GM21619 (cell line): Measurements from ENCODE around the gene SMTN.

Experiments
- ATAC-seq: cut with Tn5 transposase; IDR thresholded peaks from one replicate; pipeline ENCODE4 v1.9.1; 2021; ENCODE audit not compliant: unreplicated experiment

The SMTN gene

DNA sequence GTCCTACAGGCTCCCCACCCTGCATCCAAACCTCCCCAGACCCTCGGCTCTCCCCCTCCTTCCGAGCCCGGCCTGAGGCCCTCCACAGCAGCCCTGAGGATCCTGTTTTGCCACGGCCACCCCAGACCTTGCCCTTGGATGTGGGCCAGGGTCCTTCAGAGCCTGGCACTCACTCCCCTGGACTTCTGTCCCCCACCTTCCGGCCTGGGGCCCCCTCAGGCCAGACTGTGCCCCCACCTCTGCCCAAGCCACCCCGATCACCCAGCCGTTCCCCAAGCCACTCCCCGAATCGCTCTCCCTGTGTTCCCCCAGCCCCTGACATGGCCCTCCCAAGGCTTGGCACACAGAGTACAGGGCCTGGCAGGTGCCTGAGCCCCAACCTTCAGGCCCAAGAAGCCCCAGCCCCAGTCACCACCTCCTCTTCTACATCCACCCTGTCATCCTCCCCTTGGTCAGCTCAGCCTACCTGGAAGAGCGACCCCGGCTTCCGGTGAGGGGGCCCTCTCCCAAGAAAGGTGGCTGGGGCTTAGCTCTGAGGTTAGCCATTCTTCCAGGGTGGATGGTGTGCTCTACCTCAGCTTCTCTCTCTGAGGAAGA is 44.5 kb downstream of the SMTN start:
- no peak for ATAC-seq

DNA sequence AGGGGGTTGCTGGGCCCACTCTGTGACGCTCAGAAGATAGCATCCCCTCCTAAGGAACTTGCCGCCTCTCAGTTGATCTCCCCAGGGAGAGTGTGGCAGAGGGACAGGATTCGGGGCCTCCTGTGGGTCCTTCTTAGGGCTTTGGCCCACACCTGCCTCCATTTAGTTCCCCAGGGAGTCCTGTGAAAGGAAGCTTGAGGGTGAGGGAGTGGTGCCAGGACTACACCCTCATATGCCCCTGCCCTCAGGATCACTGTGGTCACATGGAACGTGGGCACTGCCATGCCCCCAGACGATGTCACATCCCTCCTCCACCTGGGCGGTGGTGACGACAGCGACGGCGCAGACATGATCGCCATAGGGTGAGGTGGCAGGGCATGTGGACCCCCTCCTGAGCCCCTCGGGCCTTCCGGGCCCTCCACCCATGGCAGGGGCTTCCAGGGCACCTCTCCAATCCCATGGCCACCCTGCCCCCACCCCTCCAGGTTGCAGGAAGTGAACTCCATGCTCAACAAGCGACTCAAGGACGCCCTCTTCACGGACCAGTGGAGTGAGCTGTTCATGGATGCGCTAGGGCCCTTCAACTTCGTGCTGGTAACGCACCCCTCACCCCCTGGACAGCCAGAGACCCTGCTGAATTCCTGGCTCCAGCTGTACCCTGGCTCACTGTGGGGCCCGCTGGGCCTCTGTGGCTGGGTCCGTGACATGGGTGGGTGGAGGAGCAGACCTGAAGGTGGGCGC is 45.2 kb downstream of the SMTN start:
- ATAC-seq: no peak

DNA sequence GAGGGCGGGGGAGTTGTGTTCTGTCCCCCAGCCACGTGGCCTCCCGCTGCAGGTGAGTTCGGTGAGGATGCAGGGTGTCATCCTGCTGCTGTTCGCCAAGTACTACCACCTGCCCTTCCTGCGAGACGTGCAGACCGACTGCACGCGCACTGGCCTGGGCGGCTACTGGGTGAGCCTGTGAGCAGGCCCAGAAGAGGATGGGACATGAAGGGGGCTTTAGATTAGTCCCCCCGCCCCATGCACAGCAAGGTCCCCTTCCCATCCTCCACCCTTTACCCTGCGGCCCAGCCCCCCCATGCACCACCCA is 45.7 kb downstream of the SMTN start:
- ATAC-seq: no peak

DNA sequence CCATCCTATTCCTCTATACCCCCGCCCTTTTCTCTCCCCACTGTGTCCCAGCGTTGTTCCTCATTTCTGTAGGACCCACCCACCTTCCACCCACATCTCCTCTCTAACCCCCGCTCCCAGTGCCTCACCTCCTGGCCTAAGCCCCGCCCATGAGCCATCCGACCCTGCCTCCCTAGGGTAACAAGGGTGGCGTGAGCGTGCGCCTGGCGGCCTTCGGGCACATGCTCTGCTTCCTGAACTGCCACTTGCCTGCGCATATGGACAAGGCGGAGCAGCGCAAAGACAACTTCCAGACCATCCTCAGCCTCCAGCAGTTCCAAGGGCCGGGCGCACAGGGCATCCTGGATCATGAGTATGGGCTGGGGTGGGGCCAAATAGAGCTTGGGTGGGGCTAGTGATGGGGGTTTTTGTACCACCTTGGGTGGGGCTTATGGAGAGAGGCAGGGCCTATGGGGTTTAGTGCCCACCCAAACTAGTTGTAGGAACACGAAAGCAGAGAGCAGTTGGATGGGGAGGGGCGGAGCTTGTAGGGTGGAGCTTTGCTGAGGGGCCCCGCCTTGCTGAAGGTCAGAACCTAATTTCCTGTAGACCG is 46.2 kb downstream of the SMTN start:
- no peak for ATAC-seq

DNA sequence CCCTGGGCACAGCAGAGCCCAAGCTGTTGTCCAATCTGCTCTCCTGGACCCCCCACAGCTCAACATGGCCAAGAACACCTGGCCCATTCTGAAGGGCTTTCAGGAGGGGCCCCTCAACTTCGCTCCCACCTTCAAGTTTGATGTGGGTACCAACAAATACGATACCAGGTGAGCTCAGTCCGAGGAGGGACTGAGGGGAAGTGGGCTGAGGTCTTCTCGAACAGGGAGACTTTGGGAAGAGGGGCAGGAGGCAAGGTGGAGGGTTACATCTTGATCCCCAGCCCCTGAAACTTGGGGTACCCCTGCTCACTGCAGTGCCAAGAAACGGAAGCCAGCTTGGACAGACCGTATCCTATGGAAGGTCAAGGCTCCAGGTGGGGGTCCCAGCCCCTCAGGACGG is 47.0 kb downstream of the SMTN start:
- ATAC-seq: no peak

DNA sequence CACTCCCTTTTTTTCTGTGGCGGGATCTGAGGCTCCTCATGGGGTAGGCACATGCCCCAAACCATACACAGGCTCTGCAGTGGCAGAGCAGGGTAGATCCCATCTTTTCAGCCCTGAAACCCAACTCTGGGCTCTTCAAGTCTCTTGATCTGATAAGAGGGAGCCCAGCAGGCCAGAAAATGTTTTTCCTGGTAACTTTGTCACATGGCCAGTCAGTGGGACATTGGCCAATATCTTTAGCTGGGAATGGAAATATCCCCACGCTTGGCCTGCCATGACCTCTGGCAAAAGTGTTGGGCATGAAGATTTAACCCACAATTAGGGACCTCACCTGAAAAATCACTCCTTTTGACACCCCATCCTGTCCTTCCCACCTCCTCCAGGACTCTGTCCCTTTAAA is 49.8 kb downstream of the SMTN start:
- ATAC-seq: no peak

DNA sequence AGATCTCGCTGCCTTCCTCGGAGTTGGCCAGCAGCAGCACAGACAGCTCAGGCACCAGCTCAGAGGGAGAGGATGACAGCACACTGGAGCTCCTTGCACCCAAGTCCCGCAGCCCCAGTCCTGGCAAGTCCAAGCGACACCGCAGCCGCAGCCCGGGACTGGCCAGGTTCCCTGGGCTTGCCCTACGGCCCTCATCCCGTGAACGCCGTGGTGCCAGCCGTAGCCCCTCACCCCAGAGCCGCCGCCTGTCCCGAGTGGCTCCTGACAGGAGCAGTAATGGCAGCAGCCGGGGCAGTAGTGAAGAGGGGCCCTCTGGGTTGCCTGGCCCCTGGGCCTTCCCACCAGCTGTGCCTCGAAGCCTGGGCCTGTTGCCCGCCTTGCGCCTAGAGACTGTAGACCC is 52.8 kb downstream of the SMTN start:
- ATAC-seq: no peak

DNA sequence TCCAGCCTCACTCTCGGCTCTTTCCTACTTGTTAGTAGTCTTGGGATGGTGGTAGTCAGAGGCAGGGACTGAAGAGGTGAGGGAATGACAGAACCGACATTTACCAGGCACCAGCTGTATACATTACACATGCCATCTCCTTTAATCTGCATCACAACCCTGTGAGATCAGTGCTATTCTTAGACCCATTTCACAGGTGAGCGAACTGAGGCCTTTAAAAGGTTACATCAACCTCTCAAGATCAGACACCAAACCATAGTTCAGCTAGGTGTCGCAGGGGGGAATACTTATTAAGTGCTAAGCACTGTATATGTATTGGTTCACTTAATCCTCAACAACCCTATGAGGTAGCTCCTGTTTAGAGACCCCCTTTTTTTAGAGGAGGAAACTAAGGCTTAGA is 53.6 kb downstream of the SMTN start:
- ATAC-seq: no peak

DNA sequence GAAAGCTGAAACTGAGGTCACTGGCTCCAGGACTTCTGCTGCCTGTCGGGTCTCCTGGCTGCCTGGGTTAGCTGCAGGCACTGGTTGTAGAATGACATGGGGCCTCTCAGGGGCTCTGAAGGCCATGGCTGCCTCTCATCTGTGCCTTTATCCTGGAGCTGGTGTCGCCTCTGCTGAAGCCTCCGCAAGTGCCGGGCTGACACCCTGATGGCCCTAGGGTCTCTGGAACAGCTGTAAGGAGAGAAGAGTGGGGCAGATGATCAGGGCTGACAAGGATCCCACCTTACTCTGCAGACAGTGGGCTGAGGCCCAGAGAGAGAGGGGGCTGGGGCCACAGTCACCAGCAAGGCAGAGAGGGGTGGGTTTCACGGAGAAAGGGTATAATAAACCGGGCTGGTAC is 54.6 kb downstream of the SMTN start:
- ATAC-seq: no peak

DNA sequence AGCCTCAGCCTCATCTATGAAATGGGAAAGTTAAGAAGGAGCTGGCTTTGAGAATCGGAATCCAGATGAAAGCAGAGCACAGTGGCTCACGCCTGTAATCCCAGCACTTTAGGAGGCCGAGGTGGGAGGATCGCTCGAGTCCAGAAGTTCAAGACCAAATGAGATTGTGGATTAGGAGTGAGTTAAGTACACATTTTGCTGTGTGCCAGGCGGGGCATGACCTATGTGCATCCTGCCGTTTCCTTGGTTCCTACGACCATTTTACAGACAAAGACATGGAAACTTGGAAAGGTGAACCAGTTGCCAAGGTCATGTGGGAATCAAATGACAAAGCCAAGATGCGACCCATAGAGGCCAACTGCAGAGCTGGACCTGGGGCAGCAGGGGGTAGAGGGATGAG is 55.0 kb downstream of the SMTN start:
- no peak for ATAC-seq

DNA sequence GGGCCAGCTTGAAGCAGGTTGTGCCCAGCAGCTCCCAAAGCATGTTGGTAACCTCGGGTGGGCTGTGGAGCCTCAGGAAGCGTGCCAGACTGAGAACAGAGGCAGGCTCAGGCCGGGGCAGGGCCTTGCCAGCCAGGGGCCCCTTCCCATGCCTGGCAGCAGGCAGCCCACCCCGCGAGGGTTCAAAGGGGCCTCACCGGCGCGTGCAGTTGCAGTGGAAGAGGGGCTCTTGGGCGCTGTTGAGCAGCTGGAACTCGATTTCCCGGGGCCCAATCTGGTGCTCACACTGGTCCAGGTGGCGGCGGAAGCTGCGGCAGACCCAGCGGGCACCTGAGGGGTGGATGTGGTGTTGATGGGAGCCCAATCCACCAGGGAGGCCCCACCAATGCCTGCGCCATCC is 55.6 kb downstream of the SMTN start:
- no peak for ATAC-seq

DNA sequence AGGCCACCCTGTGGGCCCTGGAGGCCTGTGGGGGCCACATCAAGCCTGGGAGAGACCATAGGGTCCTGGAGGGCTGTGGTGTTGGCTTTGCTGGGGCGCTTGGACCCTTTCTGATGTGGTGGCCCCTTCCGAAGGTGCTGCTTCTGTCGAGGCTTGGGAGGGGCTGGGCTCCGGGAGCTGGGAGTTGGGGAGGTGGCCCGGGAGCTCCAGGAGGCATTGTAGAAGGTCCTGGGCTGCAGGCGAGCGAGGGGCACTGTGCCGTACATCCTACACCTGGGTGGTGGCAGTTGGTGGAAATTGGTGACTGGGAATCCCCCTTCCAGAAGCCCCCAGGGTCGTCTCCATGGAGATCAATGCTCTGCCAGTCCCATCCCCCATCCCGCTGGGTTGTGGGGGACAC is 56.6 kb downstream of the SMTN start:
- ATAC-seq: no peak

DNA sequence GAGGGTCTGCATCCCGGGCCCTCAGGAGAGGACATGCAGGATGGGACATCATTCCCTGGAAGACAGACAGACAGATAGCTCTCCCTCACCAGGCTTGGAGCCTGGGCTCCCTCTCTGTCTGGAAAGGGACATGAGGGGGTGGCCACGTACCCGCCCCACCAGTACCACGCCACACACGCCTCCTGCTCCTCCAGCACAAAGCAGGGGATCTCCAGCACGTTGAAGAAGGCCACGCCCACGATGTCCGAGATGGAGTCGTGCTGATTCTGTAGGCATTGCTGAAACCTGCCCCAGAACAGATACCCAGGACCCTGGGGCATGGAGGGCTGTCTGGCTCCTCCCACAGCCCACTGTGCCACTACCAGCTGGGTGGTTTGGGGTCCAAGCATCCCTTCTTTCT is 57.0 kb downstream of the SMTN start:
- ATAC-seq: no peak

DNA sequence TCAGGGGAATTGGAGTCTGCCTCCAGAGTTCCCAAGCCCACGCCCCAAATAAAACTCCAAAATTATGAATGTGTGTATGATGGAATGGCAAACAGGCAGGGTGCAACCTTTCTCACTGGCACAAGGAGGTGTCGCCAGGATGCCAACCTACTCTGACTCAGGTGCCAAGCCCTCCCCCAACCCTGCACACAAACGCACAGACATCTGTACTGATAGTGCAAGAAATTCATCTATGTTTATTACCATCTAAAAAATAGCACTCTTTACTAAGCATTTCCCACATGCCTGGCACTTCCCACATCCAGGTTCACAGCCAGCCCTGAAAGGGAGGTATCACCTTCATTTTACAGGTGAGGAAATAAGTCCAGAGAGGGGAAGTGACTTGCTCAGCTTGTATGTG is 57.9 kb downstream of the SMTN start:
- ATAC-seq: no peak

DNA sequence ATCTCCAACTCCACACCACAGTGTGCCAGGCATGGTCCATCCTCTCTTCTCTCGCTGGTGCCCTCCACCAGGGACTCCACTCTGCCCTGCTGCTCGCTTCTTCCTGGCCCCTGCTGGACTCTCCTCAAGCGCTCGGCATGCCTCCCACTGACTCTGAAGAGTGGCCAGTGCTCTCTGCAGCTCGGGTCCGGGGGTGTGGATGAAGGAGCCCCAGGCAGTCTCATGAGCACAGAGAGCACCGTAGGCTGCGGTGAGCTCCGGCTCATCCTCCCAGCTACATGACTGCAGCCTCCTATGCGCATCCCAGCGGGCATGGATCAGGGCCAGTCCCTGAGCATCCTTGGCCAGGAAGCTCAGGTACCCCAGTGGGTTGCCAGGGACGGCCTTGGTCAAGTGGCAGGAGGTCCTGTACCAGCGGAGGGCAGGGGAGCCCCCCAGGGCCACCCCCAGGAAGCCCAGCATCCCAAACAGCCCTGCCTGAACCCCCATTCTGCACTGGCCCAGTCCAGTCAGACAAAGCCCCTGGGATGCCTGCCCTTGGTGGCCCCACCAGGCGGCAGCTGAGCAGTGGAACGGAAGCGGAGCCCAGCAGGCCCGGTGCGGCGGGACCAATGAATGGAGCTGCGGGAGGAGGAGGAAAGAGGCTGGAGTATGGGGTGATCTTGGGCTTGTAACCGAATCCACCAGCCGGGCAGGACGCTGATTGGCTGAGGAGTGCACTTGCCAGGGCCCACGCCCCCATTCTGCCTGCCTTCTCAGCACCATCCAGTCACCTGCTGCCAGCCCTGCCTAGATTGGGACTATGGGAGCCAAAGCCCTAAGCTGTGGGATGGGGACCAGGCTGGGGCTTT is 59.0 kb downstream of the SMTN start, which contains the start of gene PLA2G3:
TSS of gene PLA2G3 (minus strand) at position 643 of the 851 bp plus-strand sequence. CDS start at position 489, 154 bp downstream.
- no peak for ATAC-seq

DNA sequence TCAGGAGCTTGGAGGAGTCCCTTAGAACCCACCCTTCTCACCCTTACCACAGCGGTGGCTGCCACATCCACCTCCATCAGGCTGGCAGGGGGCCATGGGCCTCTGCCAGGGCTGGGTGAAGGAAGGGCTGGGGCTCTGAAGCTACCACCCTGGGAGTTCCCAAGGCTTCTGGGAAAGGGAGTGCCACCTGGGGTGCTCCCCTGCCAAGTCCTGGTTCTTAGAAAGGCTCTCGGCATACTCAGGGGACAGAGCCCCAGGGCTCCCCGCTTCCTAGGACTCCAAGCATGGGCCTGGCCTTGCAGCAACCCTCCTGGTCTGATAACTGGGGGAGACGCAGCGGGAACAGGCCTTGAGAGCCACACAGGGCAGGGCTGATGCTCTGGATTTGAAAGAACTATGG is 59.6 kb downstream of the SMTN start:
- ATAC-seq: no peak

DNA sequence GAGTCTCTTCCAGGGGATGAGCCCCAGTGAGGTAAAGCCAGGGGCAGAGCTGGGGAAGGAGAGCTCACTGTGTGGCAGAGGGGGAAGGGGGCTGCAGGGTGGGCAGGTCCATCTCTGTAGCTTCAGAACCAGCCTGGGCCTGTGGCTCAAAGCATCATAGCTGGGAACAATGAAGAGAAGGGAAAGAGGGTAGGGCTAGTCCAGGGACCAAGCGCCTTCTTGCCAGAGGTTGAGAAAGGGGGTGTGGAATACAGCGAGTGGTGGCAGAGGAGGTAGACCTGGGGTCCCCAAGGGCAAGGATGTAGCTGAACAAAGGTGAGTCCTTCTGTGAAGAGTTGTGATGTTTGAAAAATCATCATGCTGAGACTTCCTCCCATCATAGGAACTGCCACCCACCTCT is 60.4 kb downstream of the SMTN start:
- ATAC-seq: no peak

DNA sequence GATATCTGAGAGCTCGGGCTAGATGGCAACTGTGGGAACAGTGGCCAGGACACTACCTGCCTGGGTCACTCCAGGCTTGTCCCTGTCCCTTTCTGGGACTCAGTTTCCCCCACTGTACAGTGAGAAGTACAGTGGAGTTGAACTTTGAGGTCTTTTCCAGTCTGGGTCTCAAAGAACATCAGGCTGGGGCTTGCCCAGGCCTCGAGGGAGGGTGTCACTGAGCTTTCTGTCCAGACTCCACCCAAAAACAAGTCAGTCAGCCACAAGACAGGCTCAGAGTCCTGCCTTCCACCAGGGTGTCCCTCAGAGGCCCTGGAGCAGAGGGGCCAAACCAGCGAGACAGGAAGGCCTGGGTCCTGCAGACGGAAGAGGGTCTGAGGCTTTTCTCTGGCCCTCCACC is 61.2 kb downstream of the SMTN start:
- no peak for ATAC-seq

DNA sequence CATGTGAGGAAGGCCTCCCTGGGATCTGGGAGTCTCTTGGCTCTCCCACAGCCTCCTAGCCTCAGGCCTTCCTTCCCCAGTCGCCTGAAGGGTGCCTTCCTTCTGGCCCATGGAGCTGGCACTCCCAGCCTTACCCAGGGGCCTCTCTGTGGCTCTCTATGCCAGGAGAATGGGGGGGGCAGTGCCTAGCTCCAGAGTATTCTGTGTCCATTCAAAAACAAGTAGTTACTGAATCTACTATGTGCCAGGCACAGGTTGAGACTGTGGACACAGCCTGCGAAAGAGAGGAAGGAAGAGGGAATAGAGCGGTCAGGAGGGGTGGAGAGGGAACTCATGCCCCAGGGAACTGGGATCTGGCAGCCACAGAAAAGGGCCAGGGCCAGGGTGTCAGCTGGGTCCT is 61.9 kb downstream of the SMTN start:
- no peak for ATAC-seq

DNA sequence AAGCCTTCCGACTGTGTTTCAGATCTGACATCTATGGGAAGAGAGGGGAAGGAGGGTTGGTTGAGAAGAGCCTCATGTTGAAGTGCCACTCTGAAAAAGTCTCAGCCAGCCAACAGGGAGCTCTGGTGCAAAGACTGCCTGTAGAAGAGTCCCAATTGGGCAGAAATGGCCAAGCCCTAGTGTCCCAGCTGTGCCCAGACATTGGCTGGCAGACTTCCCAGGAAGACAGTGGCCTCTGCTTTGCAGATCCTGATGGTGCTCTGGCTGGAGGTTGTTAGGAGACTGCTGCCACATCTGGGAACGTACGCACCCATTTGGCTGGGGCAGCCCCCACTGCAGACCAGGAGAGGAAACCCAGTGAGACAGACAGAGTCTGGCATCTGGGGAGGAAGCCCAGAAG is 62.4 kb downstream of the SMTN start:
- ATAC-seq: no peak

DNA sequence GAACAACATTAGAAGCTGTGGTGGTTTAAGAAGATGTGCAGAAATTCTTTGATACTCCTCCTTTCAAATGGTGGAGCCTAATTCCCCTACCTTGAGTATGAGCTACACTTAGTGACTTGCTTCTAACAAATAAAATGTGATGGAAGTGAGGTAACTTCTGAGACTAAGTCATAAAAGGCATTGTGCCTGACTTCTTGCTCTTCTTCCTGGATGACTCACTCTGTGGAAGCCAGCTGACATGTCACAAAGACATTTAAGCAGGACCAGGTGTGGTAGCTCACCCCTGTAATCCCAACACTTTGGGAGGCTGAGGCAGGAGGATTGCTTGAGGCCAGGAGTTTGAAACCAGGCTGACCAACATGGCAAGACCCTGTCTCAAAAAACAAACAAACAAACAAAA is 63.1 kb downstream of the SMTN start:
- no peak for ATAC-seq

DNA sequence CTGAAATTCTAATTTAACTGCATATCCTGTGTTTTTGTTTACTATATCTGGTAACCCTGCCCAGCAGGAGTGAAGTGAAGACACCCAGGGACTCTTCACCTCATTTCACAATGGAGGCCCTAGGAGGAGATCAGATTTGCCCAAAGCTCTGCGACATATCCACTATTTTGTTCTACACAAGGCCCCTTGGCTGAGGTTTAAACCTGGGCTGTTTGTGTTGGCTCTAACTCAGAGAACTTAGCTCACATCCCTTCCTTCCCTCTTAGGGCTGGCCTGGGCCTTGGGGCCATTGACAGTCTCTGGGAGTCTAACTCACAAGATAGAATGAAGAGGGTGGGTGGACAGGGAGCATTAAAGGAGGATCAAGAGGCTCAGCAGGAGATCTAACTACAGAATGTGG is 67.4 kb downstream of the SMTN start:
- ATAC-seq: no peak
